Measurements from ENCODE around the gene GMEB1.

Gene GMEB1

DNA sequence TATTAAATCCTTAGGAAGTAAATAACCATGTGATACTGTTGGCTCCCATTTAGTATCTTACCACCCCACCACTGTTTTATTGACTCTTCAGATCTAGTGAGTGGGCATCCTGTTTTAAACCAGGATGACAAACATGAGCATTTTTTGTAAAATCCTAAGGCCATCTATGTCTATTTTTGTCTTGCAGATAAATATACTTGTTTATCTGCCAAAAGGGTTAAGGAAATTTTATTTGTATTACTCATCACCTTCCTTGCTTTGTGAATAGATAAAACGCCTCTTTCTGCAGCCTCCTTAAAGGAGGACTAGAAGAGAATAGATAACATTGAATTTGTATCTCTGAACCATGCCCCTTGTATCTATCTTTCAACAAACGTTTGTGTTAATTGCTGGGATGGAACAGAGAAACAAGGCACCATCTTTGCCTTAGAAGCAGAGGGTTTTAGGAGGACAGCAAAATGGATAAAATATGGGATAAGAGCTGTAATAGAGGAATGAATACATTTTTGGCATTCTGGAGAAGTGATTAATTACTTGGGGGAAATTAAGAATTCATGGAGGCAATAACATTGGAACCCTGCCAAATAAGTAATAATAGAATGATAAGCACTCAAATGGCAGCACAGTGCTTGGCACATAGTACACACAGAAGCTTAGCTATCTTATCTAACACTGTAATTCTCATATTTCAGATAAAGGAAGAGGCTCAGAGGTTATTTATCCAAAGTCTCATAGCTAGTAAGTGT, 82.9 kb downstream of the GMEB1 start:
- DNase-seq: no peak

DNA sequence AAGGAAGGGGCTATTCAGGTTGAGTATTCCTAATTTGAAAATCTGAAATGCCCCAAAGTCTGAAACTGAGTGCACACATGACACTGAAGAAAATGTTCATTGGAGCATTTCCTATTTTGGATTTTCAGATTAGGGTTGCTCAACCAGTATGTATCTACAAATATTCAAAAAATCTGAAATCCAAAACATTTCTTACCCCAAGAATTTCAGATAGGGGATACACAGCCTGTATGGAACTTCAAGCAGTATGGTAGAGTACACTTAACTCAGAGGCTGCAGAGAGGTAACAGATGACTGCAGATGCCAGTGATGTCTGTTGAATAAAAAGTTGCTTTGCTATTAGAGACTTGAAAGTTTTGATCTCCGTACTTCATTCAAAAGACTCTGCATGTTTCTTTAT, 87.1 kb downstream of the GMEB1 start:
- DNase-seq: no peak

DNA sequence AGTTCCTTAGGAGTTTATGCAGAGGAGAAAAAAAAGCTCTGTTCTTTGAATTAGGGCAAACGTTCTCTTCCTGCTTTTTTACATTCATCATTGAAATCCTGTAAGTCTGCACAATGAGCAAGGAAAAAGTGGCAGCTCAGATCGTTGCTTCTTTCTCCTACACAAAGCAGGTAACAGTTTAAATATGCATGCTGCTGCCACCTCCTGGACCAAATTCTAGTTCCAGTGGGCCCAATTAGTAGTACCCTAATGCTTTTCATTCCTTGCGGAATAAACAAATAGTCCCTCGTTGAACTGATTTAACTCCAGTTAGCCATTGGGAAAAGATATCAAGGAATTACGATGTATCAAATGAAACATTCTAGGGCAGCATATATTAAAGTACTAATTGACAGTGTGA, 88.3 kb downstream of the GMEB1 start:
- no peak for DNase-seq

DNA sequence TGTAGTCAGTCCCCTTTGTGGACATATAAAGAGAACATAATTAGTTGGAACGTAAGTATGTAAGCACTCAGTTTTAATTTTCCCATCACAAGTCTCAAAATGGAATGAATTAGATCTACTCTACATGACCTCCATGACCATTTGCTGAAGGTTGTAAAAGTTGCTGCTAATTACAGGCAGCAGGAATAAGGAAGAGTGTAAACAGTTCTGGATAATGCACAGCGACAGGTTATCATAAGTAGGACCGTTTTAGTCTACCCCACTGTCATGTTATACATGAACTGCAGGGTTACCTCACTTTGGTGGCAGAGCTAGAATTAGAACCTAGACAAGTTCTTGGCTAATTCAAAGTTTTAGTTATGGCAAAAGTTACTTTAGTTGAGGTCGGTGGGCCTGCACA, 89.8 kb downstream of the GMEB1 start:
- no peak for DNase-seq

DNA sequence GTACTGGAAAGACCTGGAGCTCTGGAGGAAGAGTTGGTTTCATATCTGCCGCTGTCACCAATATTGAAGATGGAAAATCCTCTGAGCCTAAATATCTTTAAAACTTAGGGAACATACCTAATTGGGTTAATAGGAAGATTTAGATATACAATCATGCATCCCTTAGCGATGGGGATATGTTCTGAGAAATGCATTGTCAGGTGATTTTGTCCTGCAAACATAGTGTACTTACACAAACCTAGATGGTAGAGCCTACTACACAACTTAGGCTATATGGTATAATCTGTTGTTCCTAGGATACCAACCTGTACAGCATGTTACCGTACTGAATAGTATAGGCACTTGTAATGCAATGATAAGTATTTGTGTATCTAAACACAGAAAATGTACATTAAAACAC, 90.7 kb downstream of the GMEB1 start:
- DNase-seq: no peak

DNA sequence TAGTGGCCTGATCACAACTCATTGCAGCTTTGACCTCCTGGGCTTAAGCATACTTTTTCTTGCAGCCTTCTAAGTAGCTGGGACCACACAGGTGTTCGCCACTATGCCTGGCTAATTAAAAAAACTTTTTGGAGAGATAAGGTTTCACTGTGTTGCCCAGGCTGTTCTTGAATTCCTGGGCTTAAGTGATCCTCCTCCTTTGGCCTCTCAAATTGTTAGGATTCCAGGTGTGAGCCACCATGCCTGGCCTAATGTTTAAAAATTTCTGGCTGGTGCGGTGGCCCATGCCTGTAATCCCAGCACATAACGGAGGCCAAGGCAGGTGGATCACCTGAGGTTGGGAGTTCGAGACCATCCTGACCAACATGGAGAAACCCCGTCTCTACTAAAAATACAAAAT, 92.6 kb downstream of the GMEB1 start:
- no peak for DNase-seq

DNA sequence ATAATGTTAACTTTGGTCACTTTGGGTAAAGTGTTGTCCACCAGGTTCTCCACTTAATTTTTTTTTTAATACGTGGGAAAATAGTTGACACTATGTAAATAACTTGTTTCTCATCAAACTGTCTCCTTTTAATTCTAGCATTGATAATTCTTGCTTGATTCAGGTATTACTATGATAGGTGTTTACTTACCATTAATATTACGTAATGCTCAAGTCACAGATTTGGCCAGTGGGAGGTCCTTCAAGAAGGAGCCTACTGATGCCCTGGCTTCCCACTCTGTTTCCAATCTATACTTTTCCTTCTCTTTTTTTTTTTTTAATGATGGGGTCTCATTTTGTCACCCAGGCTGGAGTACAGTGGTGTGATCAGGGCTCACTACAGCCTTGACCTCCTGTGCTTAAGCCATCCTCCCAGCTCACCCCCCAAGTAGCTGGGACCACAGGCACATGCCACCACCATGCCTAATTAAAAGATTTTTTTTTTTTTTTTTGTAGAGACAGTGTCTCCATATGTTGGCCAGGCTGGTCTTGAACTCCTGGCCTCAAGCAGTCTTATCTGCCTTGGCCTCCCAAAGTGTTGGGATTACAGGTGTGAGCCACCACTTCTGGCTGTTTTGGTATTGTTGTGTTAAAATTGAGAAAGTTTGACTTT, 98.1 kb downstream of the GMEB1 start:
- no peak for DNase-seq

Measured in NCI-H1105 treated with DMSO at 0.1 percent for 48 hours (cell line).